CD14-positive monocyte (primary cell): Measurements from ENCODE around the gene RFFL. TPM values are rescaled to one million over a fixed set of nuclear protein-coding genes. Genes with fewer than 3 reads are reported as not detected.

Experiments
- DNase-seq, 3 donors: peaks; one replicate each; pipeline ENCODE4 v3.0.0-alpha.2; 2011 to 2022
- H2AFZ ChIP-seq: 2 replicates; pipeline ENCODE4 v1.6.0; 2012; ENCODE audit warnings: mild to moderate bottlenecking, low read depth, low read length, inconsistent platforms; ENCODE audit not compliant: insufficient read depth, poor library complexity, severe bottlenecking
- H3K27ac ChIP-seq, 2 donors: 1 replicate in 1 of 2; 2 replicates in 1 of 2; pipeline ENCODE4 v1.5.1; 2012 to 2013; ENCODE audit warnings: low read length in 2 of 2, control low read depth in 1 of 2, inconsistent platforms in 1 of 2, low read depth in 1 of 2, mild to moderate bottlenecking in 1 of 2
- H3K27me3 ChIP-seq, 2 donors: one replicate each; pipeline versions ENCODE4 v1.6.0 to v1.6.1; 2011 to 2013; ENCODE audit warnings: low read length in 2 of 2; ENCODE audit not compliant: control insufficient read depth in 2 of 2, insufficient read depth in 2 of 2
- H3K36me3 ChIP-seq, 2 donors: replicated peaks in 1 of 2; 1 replicate in 1 of 2; 2 replicates in 1 of 2; pipeline versions ENCODE4 v1.5.1 to v1.6.1; 2012 to 2013; ENCODE audit warnings: low read length in 2 of 2, control low read depth in 1 of 2, inconsistent platforms in 1 of 2, mild to moderate bottlenecking in 1 of 2; ENCODE audit not compliant: insufficient read depth in 2 of 2, control insufficient read depth in 1 of 2
- H3K4me1 ChIP-seq, 2 donors: 1 replicate in 1 of 2; 2 replicates in 1 of 2; pipeline versions ENCODE4 v1.5.1 to v1.6.1; 2012 to 2013; ENCODE audit warnings: low read length in 2 of 2, control low read depth in 1 of 2, inconsistent platforms in 1 of 2, mild to moderate bottlenecking in 1 of 2, moderate library complexity in 1 of 2; ENCODE audit not compliant: insufficient read depth in 2 of 2, control insufficient read depth in 1 of 2
- H3K4me2 ChIP-seq: replicated peaks from 2 replicates; pipeline ENCODE3; 2012; ENCODE audit warnings: low read length, moderate library complexity, mild to moderate bottlenecking; ENCODE audit not compliant: poor library complexity, severe bottlenecking; ENCODE audit errors: extremely low read depth
- H3K4me3 ChIP-seq, 3 experiments: fragments of 200-600 bp in 1 of 3; sonication (generic) in 1 of 3; replicated peaks in 1 of 3; 1 replicate in 2 of 3; 2 replicates in 1 of 3; pipeline ENCODE4 v1.5.1; 2011 to 2013; ENCODE audit warnings: low read length in 3 of 3, mild to moderate bottlenecking in 3 of 3, control low read depth in 2 of 3, low read depth in 2 of 3, inconsistent platforms in 1 of 3, moderate library complexity in 1 of 3
- H3K79me2 ChIP-seq: 2 replicates; pipeline ENCODE4 v1.6.0; 2012; ENCODE audit warnings: mild to moderate bottlenecking, control low read depth, inconsistent platforms, low read length, moderate library complexity; ENCODE audit not compliant: insufficient read depth
- H3K9ac ChIP-seq: 2 replicates; pipeline ENCODE4 v1.6.0; 2017; ENCODE audit warnings: low read length, mild to moderate bottlenecking; ENCODE audit not compliant: insufficient read depth, poor library complexity, severe bottlenecking
- H3K9me3 ChIP-seq, 2 donors: replicated peaks in 1 of 2; 1 replicate in 1 of 2; 2 replicates in 1 of 2; pipeline versions ENCODE4 v1.5.1 to v1.6.1; 2012 to 2013; ENCODE audit warnings: low read length in 2 of 2, control low read depth in 1 of 2; ENCODE audit not compliant: control insufficient read depth in 1 of 2, insufficient read depth in 1 of 2
- H4K20me1 ChIP-seq: 2 replicates; pipeline ENCODE4 v1.6.0; 2012; ENCODE audit warnings: mild to moderate bottlenecking, low read length, control low read depth, moderate library complexity; ENCODE audit not compliant: insufficient read depth
- H3K27ac Mint-ChIP-seq, 7 donors: one replicate each; pipeline ENCODE4 v1.8.0; 2020; ENCODE audit warnings: mild to moderate bottlenecking in 7 of 7, mixed read lengths in 7 of 7, moderate library complexity in 6 of 7, inconsistent platforms in 2 of 7
- H3K27me3 Mint-ChIP-seq, 3 donors: one replicate each; pipeline ENCODE4 v1.8.0; 2021 to 2022; ENCODE audit warnings: low read depth in 3 of 3, mild to moderate bottlenecking in 3 of 3, mixed read lengths in 3 of 3, moderate library complexity in 3 of 3, inconsistent platforms in 1 of 3
- H3K36me3 Mint-ChIP-seq, 2 donors: one replicate each; pipeline ENCODE4 v1.8.0; 2020; ENCODE audit warnings: mixed read lengths in 2 of 2, inconsistent platforms in 1 of 2, mild to moderate bottlenecking in 1 of 2
- H3K4me1 Mint-ChIP-seq: one replicate; pipeline ENCODE4 v1.8.0; 2020; ENCODE audit warnings: mild to moderate bottlenecking, mixed read lengths
- H3K4me3 Mint-ChIP-seq, 2 donors: one replicate each; pipeline ENCODE4 v1.8.0; 2020; ENCODE audit warnings: mild to moderate bottlenecking in 2 of 2, mixed read lengths in 2 of 2, moderate library complexity in 1 of 2
- H3K9me3 Mint-ChIP-seq, 7 donors: one replicate each; pipeline ENCODE4 v1.8.0; 2020 to 2022; ENCODE audit warnings: mixed read lengths in 7 of 7, mild to moderate bottlenecking in 6 of 7, moderate library complexity in 6 of 7, inconsistent platforms in 2 of 7
- WGBS: methylation state at CpG from one replicate; pipeline ENCODE4 v1.1.5; 2013; ENCODE audit warnings: missing lambda C conversion rate; ENCODE audit not compliant: insufficient coverage; 5-methylcytosine and 5-hydroxymethylcytosine counted together
- intact Hi-C, 2 donors: fragments of 100-400 bp; cut with micrococcal nuclease; formaldehyde crosslinking; loops; one replicate each; pipeline versions ENCODE4 v1.15.0 to v1.15.1; 2023
- polyA plus RNA-seq, 3 donors: library from polyadenylated mRNA; depleted of rRNA in 1 of 3; unstranded in 2 of 3; stranded (reverse) in 1 of 3; fragments of 300-500 nt in 2 of 3; fragments of >200 nt in 1 of 3; fragmentation: Illumina TruSeq in 2 of 3; gene quantifications; 1 replicate in 2 of 3; 2 replicates in 1 of 3; pipeline ENCODE4 v1.2.3, GENCODE V29; 2012 to 2021
- TF ChIP-seq, protein P1 (sequence below): fragments of 200-600 bp; IDR thresholded peaks from one replicate; pipeline ENCODE4 v1.8.0; 2022; ENCODE audit warnings: antibody characterized with exemption, mild to moderate bottlenecking

Gene RFFL
- polyA plus RNA-seq, 3 donors, result 16.1 to 25.1 (median 24.7) TPM

DNA sequence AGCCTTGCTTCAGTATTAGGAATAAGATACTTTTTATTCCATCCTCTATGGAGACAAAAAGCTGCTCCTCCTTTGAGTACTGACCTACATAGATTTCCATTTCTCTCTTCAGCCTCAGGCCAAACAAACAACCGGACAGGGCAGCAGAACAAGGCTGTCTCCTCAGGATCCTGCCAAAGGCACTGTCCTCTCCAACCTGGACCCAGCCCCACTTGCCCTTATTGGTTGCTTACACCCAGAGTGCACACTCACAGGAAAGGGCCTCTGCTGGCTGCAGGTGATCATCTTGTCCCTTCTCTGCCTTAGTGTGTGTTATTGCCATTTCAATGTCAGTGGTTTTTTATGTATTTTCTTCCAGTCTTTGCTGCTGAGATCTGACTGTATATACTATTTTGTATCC, 56.5 kb downstream of the RFFL start:
- Mint-ChIP-seq H3K27me3 (no peaks in the 10 kb centered on the region), H3K27ac (peak overlapping the region in 2 of 7 donors; percentile 12 to 28), H3K36me3 (peaks cover 76 to 91% of the 10 kb centered on the region in 2 donors), H3K9me3 (peaks cover 0 to 2% (median 0%) of the 10 kb centered on the region in 7 donors), H3K4me3 (no peak overlapping the region), H3K4me1 (no peaks in the 10 kb centered on the region)
- no peak for DNase-seq
- no peaks in the 10 kb centered on the region for H3K27me3 ChIP-seq
- H3K9ac ChIP-seq, result no peak overlapping the region
- no peaks in the 10 kb centered on the region for H4K20me1 ChIP-seq
- no peaks in the 10 kb centered on the region for H3K79me2 ChIP-seq
- H3K36me3 ChIP-seq, result peaks cover 62 to 99% of the 10 kb centered on the region in 2 donors
- intact Hi-C loops, result no loop called here
- no peak overlapping the region for H3K4me3 ChIP-seq
- H2AFZ ChIP-seq, result no peak overlapping the region
- no peaks in the 10 kb centered on the region for H3K4me1 ChIP-seq
- TF ChIP-seq, protein P1, sequence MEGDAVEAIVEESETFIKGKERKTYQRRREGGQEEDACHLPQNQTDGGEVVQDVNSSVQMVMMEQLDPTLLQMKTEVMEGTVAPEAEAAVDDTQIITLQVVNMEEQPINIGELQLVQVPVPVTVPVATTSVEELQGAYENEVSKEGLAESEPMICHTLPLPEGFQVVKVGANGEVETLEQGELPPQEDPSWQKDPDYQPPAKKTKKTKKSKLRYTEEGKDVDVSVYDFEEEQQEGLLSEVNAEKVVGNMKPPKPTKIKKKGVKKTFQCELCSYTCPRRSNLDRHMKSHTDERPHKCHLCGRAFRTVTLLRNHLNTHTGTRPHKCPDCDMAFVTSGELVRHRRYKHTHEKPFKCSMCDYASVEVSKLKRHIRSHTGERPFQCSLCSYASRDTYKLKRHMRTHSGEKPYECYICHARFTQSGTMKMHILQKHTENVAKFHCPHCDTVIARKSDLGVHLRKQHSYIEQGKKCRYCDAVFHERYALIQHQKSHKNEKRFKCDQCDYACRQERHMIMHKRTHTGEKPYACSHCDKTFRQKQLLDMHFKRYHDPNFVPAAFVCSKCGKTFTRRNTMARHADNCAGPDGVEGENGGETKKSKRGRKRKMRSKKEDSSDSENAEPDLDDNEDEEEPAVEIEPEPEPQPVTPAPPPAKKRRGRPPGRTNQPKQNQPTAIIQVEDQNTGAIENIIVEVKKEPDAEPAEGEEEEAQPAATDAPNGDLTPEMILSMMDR, result no peak
- H3K27ac ChIP-seq, result no peak overlapping the region
- WGBS, result 100% methylated on average over 1 of the region's 1 CpG
- H3K9me3 ChIP-seq, result no peaks in the 10 kb centered on the region
- no peak overlapping the region for H3K4me2 ChIP-seq

DNA sequence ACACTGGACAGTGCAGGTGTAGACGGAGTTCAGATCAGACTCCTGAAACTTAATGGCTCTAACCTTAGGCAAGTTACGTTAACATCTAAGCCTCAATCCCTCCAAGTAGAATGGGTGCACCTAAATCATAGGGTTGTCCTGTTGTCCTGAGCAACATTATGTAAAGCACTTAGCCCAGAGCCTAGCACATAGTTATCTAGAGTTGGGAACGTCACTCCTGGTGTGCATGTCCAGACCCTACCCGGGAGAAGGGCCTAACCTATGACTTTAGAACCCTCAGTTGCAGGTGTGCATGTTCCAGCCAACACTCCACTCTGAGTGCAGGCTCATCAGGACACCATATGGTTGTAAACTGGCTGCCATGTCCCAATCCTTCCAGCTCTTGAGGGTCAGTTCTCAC, 57.2 kb downstream of the RFFL start:
- no peak overlapping the region for H3K9ac ChIP-seq
- H3K27me3 ChIP-seq, result no peaks in the 10 kb centered on the region
- H3K9me3 ChIP-seq, result no peaks in the 10 kb centered on the region
- no peaks in the 10 kb centered on the region for H4K20me1 ChIP-seq
- H3K9me3 Mint-ChIP-seq, result peaks cover 0 to 2% (median 0%) of the 10 kb centered on the region in 7 donors
- TF ChIP-seq, protein P1, result no peak
- no peak for DNase-seq
- peaks cover 76 to 91% of the 10 kb centered on the region in 2 donors for H3K36me3 Mint-ChIP-seq
- no peak overlapping the region for H3K4me2 ChIP-seq
- no peaks in the 10 kb centered on the region for H3K27me3 Mint-ChIP-seq
- H3K4me3 Mint-ChIP-seq, result no peak overlapping the region
- H3K27ac ChIP-seq, result peak overlapping the region in 1 of 2 donors; percentile 26
- H2AFZ ChIP-seq, result no peak overlapping the region
- no peaks in the 10 kb centered on the region for H3K4me1 ChIP-seq
- peaks cover 62 to 99% of the 10 kb centered on the region in 2 donors for H3K36me3 ChIP-seq
- intact Hi-C loops, result no loop called here
- H3K4me1 Mint-ChIP-seq, result no peaks in the 10 kb centered on the region
- H3K4me3 ChIP-seq, result no peak overlapping the region
- 94% methylated on average over 4 of the region's 4 CpGs for WGBS
- H3K79me2 ChIP-seq, result no peaks in the 10 kb centered on the region
- peak overlapping the region in 1 of 7 donors; percentile 12 for H3K27ac Mint-ChIP-seq
